MM.1S (cell line): ENCODE measurements around the gene C19orf25.

Source experiments
- DNase-seq: peaks from one replicate; pipeline ENCODE4 v3.0.0-alpha.2; 2015
- H2AFZ ChIP-seq: fragments of 300-600 bp; sonication (generic); 2 replicates; pipeline ENCODE4 v1.6.0; 2016; ENCODE audit warnings: antibody characterized with exemption, low read length
- H3F3A ChIP-seq: fragments of 300-600 bp; sonication (generic); 2 replicates; pipeline ENCODE4 v1.6.1; 2016; ENCODE audit warnings: mild to moderate bottlenecking, antibody characterized with exemption, low read length, moderate library complexity, mixed read lengths; ENCODE audit not compliant: insufficient read depth
- H3K27ac ChIP-seq: fragments of 300-600 bp; sonication (generic); 2 replicates; pipeline ENCODE4 v1.5.1; 2016; ENCODE audit warnings: mild to moderate bottlenecking, low read length
- H3K27me3 ChIP-seq: fragments of 300-600 bp; sonication (generic); replicated peaks from 2 replicates; pipeline ENCODE4 v1.6.0; 2016; ENCODE audit warnings: low read length; ENCODE audit not compliant: insufficient read depth
- H3K36me3 ChIP-seq: fragments of 300-600 bp; sonication (generic); replicated peaks from 2 replicates; pipeline ENCODE4 v1.6.1; 2016; ENCODE audit warnings: mild to moderate bottlenecking, low read length, mixed read lengths; ENCODE audit not compliant: insufficient read depth
- H3K4me1 ChIP-seq: fragments of 300-600 bp; sonication (generic); 2 replicates; pipeline ENCODE4 v1.6.1; 2016; ENCODE audit warnings: low read length, mixed read lengths
- H3K4me2 ChIP-seq: fragments of 300-600 bp; sonication (generic); 2 replicates; pipeline ENCODE4 v1.6.0; 2016; ENCODE audit warnings: low read depth, low read length
- H3K4me3 ChIP-seq: fragments of 300-600 bp; sonication (generic); 2 replicates; pipeline ENCODE4 v1.5.1; 2016; ENCODE audit warnings: low read length, mixed read lengths
- H3K79me2 ChIP-seq: fragments of 300-600 bp; sonication (generic); 2 replicates; pipeline ENCODE4 v1.6.1; 2016; ENCODE audit warnings: mixed run types, low read length, mixed read lengths
- H3K9ac ChIP-seq: fragments of 300-600 bp; sonication (generic); 2 replicates; pipeline ENCODE4 v1.6.1; 2016; ENCODE audit warnings: low read length, mixed read lengths
- H3K9me2 ChIP-seq: fragments of 300-600 bp; sonication (generic); replicated peaks from 2 replicates; pipeline ENCODE4 v1.6.1; 2016; ENCODE audit warnings: mild to moderate bottlenecking, low read length, mixed read lengths; ENCODE audit not compliant: insufficient read depth
- H3K9me3 ChIP-seq: fragments of 300-600 bp; sonication (generic); replicated peaks from 2 replicates; pipeline ENCODE4 v1.6.1; 2016; ENCODE audit warnings: mild to moderate bottlenecking, low read length, mixed read lengths; ENCODE audit not compliant: insufficient read depth
- H4K20me1 ChIP-seq: fragments of 300-600 bp; sonication (generic); 2 replicates; pipeline ENCODE4 v1.6.1; 2016; ENCODE audit warnings: mild to moderate bottlenecking, low read length, moderate library complexity, mixed read lengths; ENCODE audit not compliant: insufficient read depth
- CTCF ChIP-seq: fragments of 300-600 bp; sonication (generic); IDR thresholded peaks from 2 replicates; pipeline ENCODE4 v1.5.1; 2016; ENCODE audit warnings: antibody characterized with exemption, low read length, mixed read lengths
- EZH2 ChIP-seq: fragments of 300-600 bp; sonication (generic); optimal IDR thresholded peaks from 2 replicates; pipeline ENCODE3; 2017; ENCODE audit warnings: low read depth, mild to moderate bottlenecking, antibody characterized with exemption, low read length, mixed read lengths
- EZH2phosphoT487 ChIP-seq: fragments of 300-600 bp; sonication (generic); IDR thresholded peaks from 2 replicates; pipeline ENCODE4 v1.6.1; 2018; ENCODE audit warnings: antibody characterized with exemption, low read length

The C19orf25 gene

DNA sequence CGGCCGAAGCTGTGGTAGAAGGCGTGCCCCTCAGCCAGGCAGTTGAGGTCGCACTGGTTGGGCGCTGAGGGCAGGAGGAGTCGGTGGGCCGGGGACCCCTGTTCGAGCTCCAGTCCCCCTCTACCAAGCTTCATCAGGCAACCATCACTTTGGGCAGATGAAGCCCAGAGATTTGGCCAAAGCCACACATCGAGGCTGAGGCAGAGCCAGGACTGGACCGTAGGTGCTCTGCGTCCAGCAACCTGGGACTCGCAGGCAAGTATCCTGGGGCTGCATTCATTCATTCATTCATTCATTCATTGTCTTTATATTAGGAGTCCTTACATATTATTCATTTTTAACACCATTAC, 29.5 kb upstream of the C19orf25 start:
- Histone ChIP-seq H3K9me3 (no peaks in the 10 kb centered on the region), H3K27me3 (peaks cover 75% of the 10 kb centered on the region), H3K9ac (no peak overlapping the region), H3K36me3 (no peaks in the 10 kb centered on the region), H3K4me2 (no peak overlapping the region), H3K27ac (no peak overlapping the region), H4K20me1 (no peaks in the 10 kb centered on the region), H3F3A (no peaks in the 10 kb centered on the region), H3K79me2 (no peaks in the 10 kb centered on the region), H3K4me3 (no peak overlapping the region), H3K4me1 (peaks cover 2% of the 10 kb centered on the region; the same call in 1 of the 2 replicates), H3K9me2 (no peaks in the 10 kb centered on the region), H2AFZ (no peak overlapping the region)
- DNase-seq, result no peak
- TF ChIP-seq EZH2phosphoT487 (no peak), EZH2 (no peak), CTCF (no peak)

DNA sequence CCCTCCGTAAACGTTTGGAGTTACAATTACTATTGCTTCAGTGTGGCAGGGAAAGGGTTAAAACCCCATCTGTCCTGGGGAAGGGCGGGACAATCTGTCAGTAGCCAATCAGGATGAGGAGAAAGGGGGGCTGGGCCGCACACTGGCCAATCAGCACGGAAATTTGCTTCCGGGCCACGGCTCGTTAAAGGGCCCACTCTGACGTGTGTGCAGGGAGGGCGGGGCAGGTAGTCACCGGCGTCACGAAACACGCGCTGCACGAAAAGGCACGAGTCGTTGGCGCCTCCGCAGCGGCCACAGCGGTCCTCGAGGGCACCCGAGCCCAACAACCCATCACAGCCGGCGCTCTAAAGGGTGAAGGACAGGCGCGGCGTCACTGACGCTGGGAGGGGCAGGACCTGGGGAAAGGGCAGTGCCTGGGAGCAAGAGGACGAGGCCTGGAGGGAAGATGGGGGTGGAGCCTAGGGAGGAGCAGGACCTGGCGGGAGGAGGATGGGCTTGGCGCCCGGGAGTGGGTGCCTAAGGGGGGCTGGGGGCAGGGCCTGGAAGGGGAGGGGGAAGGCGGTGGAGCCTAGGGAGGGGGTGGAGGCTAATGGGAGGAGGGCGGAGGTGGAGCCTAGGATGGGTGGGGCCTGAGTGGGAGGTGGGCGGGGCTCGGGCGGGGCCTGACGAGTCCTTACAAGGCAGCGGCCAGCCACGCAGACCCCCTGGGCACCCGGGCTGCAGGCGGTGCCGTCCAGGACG, 28.9 kb upstream of the C19orf25 start:
- Histone ChIP-seq H3K9me2 (no peaks in the 10 kb centered on the region), H3K79me2 (no peaks in the 10 kb centered on the region), H3K4me3 (peak overlapping the region; percentile 37; the same call in 1 of the 2 replicates), H2AFZ (0 out of 2 replicates have a peak overlapping the region, but pooled peaks have one; percentile 65), H3K9ac (no peak overlapping the region), H3K4me1 (peaks cover 2% of the 10 kb centered on the region; the same call in 1 of the 2 replicates), H3F3A (no peaks in the 10 kb centered on the region), H3K9me3 (no peaks in the 10 kb centered on the region), H3K4me2 (peak overlapping the region; percentile 71), H4K20me1 (no peaks in the 10 kb centered on the region), H3K27ac (no peak overlapping the region), H3K36me3 (no peaks in the 10 kb centered on the region), H3K27me3 (peaks cover 81% of the 10 kb centered on the region)
- TF ChIP-seq EZH2phosphoT487, result no peak
- TF ChIP-seq CTCF, result no peak
- TF ChIP-seq EZH2, result no peak
- peak; percentile 73 for DNase-seq

- TF ChIP-seq EZH2 (no peak), EZH2phosphoT487 (no peak), CTCF (no peak)
- H2AFZ ChIP-seq, result no peak overlapping the region
- no peak overlapping the region for H3K9ac ChIP-seq
- no peak overlapping the region for H3K4me3 ChIP-seq
- no peaks in the 10 kb centered on the region for H3K79me2 ChIP-seq
- H3K9me3 ChIP-seq, result no peaks in the 10 kb centered on the region
- H3K27me3 ChIP-seq, result peaks cover 83% of the 10 kb centered on the region
- no peak for DNase-seq
- H3K9me2 ChIP-seq, result no peaks in the 10 kb centered on the region
- no peak overlapping the region for H3K27ac ChIP-seq
- H3K36me3 ChIP-seq, result no peaks in the 10 kb centered on the region
- no peaks in the 10 kb centered on the region for H3F3A ChIP-seq
- H3K4me2 ChIP-seq, result peak overlapping the region; percentile 71; the same call in 1 of the 2 replicates
- no peaks in the 10 kb centered on the region for H3K4me1 ChIP-seq
- H4K20me1 ChIP-seq, result no peaks in the 10 kb centered on the region
Measured at GRCh38 chr19:1507192-1507660, 28.2 kb upstream of the C19orf25 start.
